Activated CD8-positive, alpha-beta T cell treated with anti-CD3 and anti-CD28 coated beads, Interleukin-2, amount 10 ng/mL, durations not matched to agents 7 days and 5 days (primary cell): Measurements from ENCODE around the gene C20orf202. TPM values are rescaled to one million over a fixed set of nuclear protein-coding genes. Genes with fewer than 3 reads are reported as not detected.

Experiments
- ATAC-seq: fragments of 150-1000 bp; cut with Tn5 transposase; one replicate; pipeline ENCODE4 v1.10.0; 2021; ENCODE audit warnings: moderate library complexity
- CTCF ChIA-PET: fragments of 350-600 bp; sonication (Branson Sonifier 250); formaldehyde crosslinking; loops from one replicate; lab custom pipeline; 2021; ENCODE audit warnings: antibody characterized with exemption; lab: Charles Lee
- POLR2A ChIA-PET: fragments of 350-600 bp; sonication (Branson Sonifier 250); formaldehyde crosslinking; loops from one replicate; lab custom pipeline; 2021; ENCODE audit warnings: antibody characterized with exemption; lab: Charles Lee
- DNase-seq: peaks from one replicate; pipeline ENCODE4 v3.0.0-alpha.2; 2020
- H3K27ac Mint-ChIP-seq: one replicate; pipeline ENCODE4 v1.8.0; 2021; ENCODE audit warnings: mild to moderate bottlenecking, mixed read lengths
- H3K27me3 Mint-ChIP-seq: one replicate; pipeline ENCODE4 v1.8.0; 2021; ENCODE audit warnings: low read depth, mixed read lengths
- H3K36me3 Mint-ChIP-seq: one replicate; pipeline ENCODE4 v1.8.0; 2021; ENCODE audit warnings: low read depth, mixed read lengths
- H3K4me1 Mint-ChIP-seq: one replicate; pipeline ENCODE4 v1.8.0; 2021; ENCODE audit warnings: low read depth, mixed read lengths
- H3K4me3 Mint-ChIP-seq: one replicate; pipeline ENCODE4 v1.8.0; 2021; ENCODE audit warnings: mild to moderate bottlenecking, mixed read lengths
- H3K9me3 Mint-ChIP-seq: one replicate; pipeline ENCODE4 v1.8.0; 2022; ENCODE audit warnings: mixed read lengths; ENCODE audit not compliant: insufficient read depth
- total RNA-seq, 2 experiments: library from RNA; stranded (reverse); gene quantifications; one replicate each; pipeline ENCODE4 v1.2.3, GENCODE V29; 2021

C20orf202 gene
- total RNA-seq, 2 experiments from 2014 or later = not detected

DNA sequence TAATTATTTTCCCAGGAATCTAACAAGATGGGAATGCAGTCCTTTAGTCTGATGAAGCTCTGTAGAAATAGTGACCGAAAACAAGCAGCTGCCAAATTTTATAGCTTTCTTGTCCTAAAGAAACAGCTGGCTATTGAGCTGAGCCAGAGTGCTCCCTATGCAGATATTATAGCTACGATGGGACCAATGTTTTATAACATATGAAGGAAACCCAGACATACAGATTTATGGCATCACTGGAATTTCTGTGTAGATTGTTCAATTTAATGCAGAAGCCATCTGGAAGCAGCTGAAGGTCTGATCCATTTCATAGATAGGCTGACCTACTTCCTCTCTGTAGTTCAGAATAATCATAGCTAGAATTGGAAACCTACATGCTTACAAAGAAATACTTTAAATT lies 51.0 kb downstream of the C20orf202 start:
- no peak for ATAC-seq
- Mint-ChIP-seq H3K36me3 (peaks cover 3% of the 10 kb centered on the region), H3K27me3 (peaks cover 7% of the 10 kb centered on the region), H3K27ac (no peak overlapping the region), H3K4me1 (peaks cover 3% of the 10 kb centered on the region), H3K4me3 (no peak overlapping the region), H3K9me3 (peaks cover 9% of the 10 kb centered on the region)
- CTCF ChIA-PET = interaction anchor here (0.8 to 1.4 kb wide), 5 partner anchors 11 to 510 kb away, joined by 3 to 4 read pairs (median 3); partner anchors contain the start of gene SNPH
- POLR2A ChIA-PET = no interaction called here
- no peak for DNase-seq

DNA sequence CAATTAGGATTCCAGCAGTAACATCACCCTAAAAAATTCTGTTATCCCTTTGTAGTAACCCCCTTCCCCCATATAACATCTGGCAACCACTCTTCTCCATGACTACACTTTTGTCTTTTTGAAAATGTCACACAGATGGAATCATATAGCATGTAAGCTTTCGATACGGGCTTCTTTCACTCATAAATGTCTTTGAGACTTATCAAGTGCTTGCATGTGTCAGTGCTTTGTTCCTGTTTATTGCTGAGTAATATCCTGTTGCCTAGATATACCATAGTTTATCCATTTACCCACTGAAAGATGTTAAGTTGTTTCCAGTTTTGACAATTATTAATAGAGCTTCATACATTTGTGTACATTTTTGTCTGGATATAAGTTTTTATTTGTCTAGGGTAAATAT lies 52.4 kb downstream of the C20orf202 start:
- Mint-ChIP-seq H3K4me3 (no peak overlapping the region), H3K4me1 (peaks cover 3% of the 10 kb centered on the region), H3K27me3 (peaks cover 7% of the 10 kb centered on the region), H3K36me3 (peaks cover 3% of the 10 kb centered on the region), H3K9me3 (peaks cover 7% of the 10 kb centered on the region), H3K27ac (no peak overlapping the region)
- CTCF ChIA-PET = interaction anchor here (1.4 kb wide), 1 partner anchor 248 kb away, joined by 3 read pairs; no protein-coding TSS in a partner anchor
- POLR2A ChIA-PET = no interaction called here
- ATAC-seq = no peak
- no peak for DNase-seq

Other genes starting within 250 kb of the C20orf202 start
- not detected for gene RSPO4, start 201.1 kb upstream of the C20orf202 start, total RNA-seq
- gene PSMF1, start 84.9 kb upstream of the C20orf202 start, total RNA-seq = 100 to 1,000 TPM; 138 to 150 TPM
- gene TMEM74B, start 18.5 kb upstream of the C20orf202 start, total RNA-seq = 1 to 10 TPM in 1 of 2 experiments, under 1 TPM in 1; 0.39 to 1.1 TPM
- under 1 TPM in 1 of 2 experiments, not detected in 1; 0.18 TPM for gene RAD21L1, start 22.6 kb downstream of the C20orf202 start, total RNA-seq
- gene SNPH, start 62.8 kb downstream of the C20orf202 start, total RNA-seq = 1 to 10 TPM; 6.5 to 7.6 TPM
- 1 to 10 TPM; 1.9 to 2.0 TPM for gene SDCBP2, start 125.7 kb downstream of the C20orf202 start, total RNA-seq
- gene FKBP1A, start 189.6 kb downstream of the C20orf202 start, total RNA-seq = 100 to 1,000 TPM; 288 to 291 TPM